ENCODE data around the gene CNTNAP2. TPM values are rescaled to one million over a fixed set of nuclear protein-coding genes. Genes with fewer than 3 reads are reported as not detected.

The CNTNAP2 gene
- total and polyA plus RNA-seq, 2 experiments from 2014 or later = not detected

- H3K79me2 ChIP-seq (ENCODE audit: insufficient read depth) = no peaks in the 10 kb centered on the region
- no peak overlapping the region for H3K27ac ChIP-seq
- H3K36me3 ChIP-seq (ENCODE audit: low read depth) = no peaks in the 10 kb centered on the region
- H3K9me3 ChIP-seq (ENCODE audit: low read depth) = no peaks in the 10 kb centered on the region
- 26 to 33% methylated on average over 6 of the region's 6 CpGs for WGBS, 2 experiments (ENCODE audit: low coverage in 1 of 2, low lambda C conversion rate in 2 of 2, missing lambda C conversion rate in 2 of 2)
- no peaks in the 10 kb centered on the region for H4K20me1 ChIP-seq (ENCODE audit: insufficient read depth)
- no peak overlapping the region for H3K4me2 ChIP-seq (ENCODE audit: unreplicated experiment)
- H3K27me3 ChIP-seq (replicated peaks; ENCODE audit: insufficient read depth) = no peaks in the 10 kb centered on the region
- H3F3A ChIP-seq (ENCODE audit: insufficient read depth) = no peaks in the 10 kb centered on the region
- H3K4me3 ChIP-seq = no peak overlapping the region
- H3K4me1 ChIP-seq (ENCODE audit: insufficient read depth) = no peaks in the 10 kb centered on the region
- H2AFZ ChIP-seq = no peak overlapping the region
- H3K9ac ChIP-seq = no peak overlapping the region
- DNase-seq = no peak
- H3K9me2 ChIP-seq (ENCODE audit: insufficient read depth) = no peaks in the 10 kb centered on the region
- TF ChIP-seq EZH2 (IDR thresholded peaks at IDR 0.05; ENCODE audit: insufficient read depth, poor library complexity, severe bottlenecking) (no peak), EZH2phosphoT487 (IDR thresholded peaks at IDR 0.05; ENCODE audit: insufficient read depth, low read depth) (no peak)
- in situ Hi-C loops (cut with MboI) = no loop called here
These were observed 1424.1 kb downstream of the CNTNAP2 start for GRCh38 chr7:147540743-147541142.

- Histone ChIP-seq H3K9me3 (ENCODE audit: low read depth) (no peaks in the 10 kb centered on the region), H3K4me3 (no peak overlapping the region), H3F3A (ENCODE audit: insufficient read depth) (no peaks in the 10 kb centered on the region), H3K9ac (no peak overlapping the region), H3K4me1 (ENCODE audit: insufficient read depth) (no peaks in the 10 kb centered on the region), H2AFZ (no peak overlapping the region), H4K20me1 (ENCODE audit: insufficient read depth) (no peaks in the 10 kb centered on the region), H3K27ac (no peak overlapping the region), H3K27me3 (replicated peaks; ENCODE audit: insufficient read depth) (no peaks in the 10 kb centered on the region), H3K79me2 (ENCODE audit: insufficient read depth) (no peaks in the 10 kb centered on the region), H3K36me3 (ENCODE audit: low read depth) (no peaks in the 10 kb centered on the region), H3K4me2 (ENCODE audit: unreplicated experiment) (no peak overlapping the region), H3K9me2 (ENCODE audit: insufficient read depth) (no peaks in the 10 kb centered on the region)
- in situ Hi-C loops (cut with MboI) = no loop called here
- DNase-seq = no peak
- 22 to 31% methylated on average over 4 of the region's 4 CpGs for WGBS, 2 experiments (ENCODE audit: low coverage in 1 of 2, low lambda C conversion rate in 2 of 2, missing lambda C conversion rate in 2 of 2)
- TF ChIP-seq EZH2 (IDR thresholded peaks at IDR 0.05; ENCODE audit: insufficient read depth, poor library complexity, severe bottlenecking) = no peak
- TF ChIP-seq EZH2phosphoT487 (IDR thresholded peaks at IDR 0.05; ENCODE audit: insufficient read depth, low read depth) = no peak
These were observed 1424.7 kb downstream of the CNTNAP2 start for GRCh38 chr7:147541261-147541660.

GRCh38 chr7:147547252-147547897 lies 1430.8 kb downstream of the CNTNAP2 start:
- no peak overlapping the region for H3K27ac ChIP-seq
- no peak overlapping the region for H3K4me3 ChIP-seq
- peak; percentile 17 for DNase-seq
- H3K9me2 ChIP-seq (ENCODE audit: insufficient read depth) = no peaks in the 10 kb centered on the region
- no peak overlapping the region for H3K4me2 ChIP-seq (ENCODE audit: unreplicated experiment)
- H3K4me1 ChIP-seq (ENCODE audit: insufficient read depth) = no peaks in the 10 kb centered on the region
- no peak overlapping the region for H3K9ac ChIP-seq
- no peak overlapping the region for H2AFZ ChIP-seq
- no peaks in the 10 kb centered on the region for H3K9me3 ChIP-seq (ENCODE audit: low read depth)
- H3F3A ChIP-seq (ENCODE audit: insufficient read depth) = no peaks in the 10 kb centered on the region
- H3K27me3 ChIP-seq (replicated peaks; ENCODE audit: insufficient read depth) = no peaks in the 10 kb centered on the region
- H3K36me3 ChIP-seq (ENCODE audit: low read depth) = no peaks in the 10 kb centered on the region
- 32 to 40% methylated on average over 6 of the region's 6 CpGs for WGBS, 2 experiments (ENCODE audit: low coverage in 1 of 2, low lambda C conversion rate in 2 of 2, missing lambda C conversion rate in 2 of 2)
- no peaks in the 10 kb centered on the region for H3K79me2 ChIP-seq (ENCODE audit: insufficient read depth)
- in situ Hi-C loops (cut with MboI) = no loop called here
- H4K20me1 ChIP-seq (ENCODE audit: insufficient read depth) = no peaks in the 10 kb centered on the region
- no peak for TF ChIP-seq EZH2 (IDR thresholded peaks at IDR 0.05; ENCODE audit: insufficient read depth, poor library complexity, severe bottlenecking)
- TF ChIP-seq EZH2phosphoT487 (IDR thresholded peaks at IDR 0.05; ENCODE audit: insufficient read depth, low read depth) = no peak

GRCh38 chr7:147556317-147556716 lies 1439.7 kb downstream of the CNTNAP2 start:
- Histone ChIP-seq H3K27ac (no peak overlapping the region), H3F3A (ENCODE audit: insufficient read depth) (no peaks in the 10 kb centered on the region), H4K20me1 (ENCODE audit: insufficient read depth) (no peaks in the 10 kb centered on the region), H2AFZ (no peak overlapping the region), H3K4me1 (ENCODE audit: insufficient read depth) (no peaks in the 10 kb centered on the region), H3K9me3 (ENCODE audit: low read depth) (no peaks in the 10 kb centered on the region), H3K36me3 (ENCODE audit: low read depth) (no peaks in the 10 kb centered on the region), H3K9ac (no peak overlapping the region), H3K4me2 (ENCODE audit: unreplicated experiment) (no peak overlapping the region), H3K9me2 (ENCODE audit: insufficient read depth) (no peaks in the 10 kb centered on the region), H3K27me3 (replicated peaks; ENCODE audit: insufficient read depth) (no peaks in the 10 kb centered on the region), H3K79me2 (ENCODE audit: insufficient read depth) (no peaks in the 10 kb centered on the region), H3K4me3 (no peak overlapping the region)
- DNase-seq = no peak
- in situ Hi-C loops (cut with MboI) = no loop called here
- no peak for TF ChIP-seq EZH2phosphoT487 (IDR thresholded peaks at IDR 0.05; ENCODE audit: insufficient read depth, low read depth)

- TF ChIP-seq EZH2phosphoT487 (IDR thresholded peaks at IDR 0.05; ENCODE audit: insufficient read depth, low read depth) = no peak
- TF ChIP-seq EZH2 (IDR thresholded peaks at IDR 0.05; ENCODE audit: insufficient read depth, poor library complexity, severe bottlenecking) = no peak
- H2AFZ ChIP-seq = no peak overlapping the region
- H3K27me3 ChIP-seq (replicated peaks; ENCODE audit: insufficient read depth) = no peaks in the 10 kb centered on the region
- H4K20me1 ChIP-seq (ENCODE audit: insufficient read depth) = no peaks in the 10 kb centered on the region
- in situ Hi-C loops (cut with MboI) = no loop called here
- no peak overlapping the region for H3K9ac ChIP-seq
- no peak overlapping the region for H3K27ac ChIP-seq
- no peaks in the 10 kb centered on the region for H3K79me2 ChIP-seq (ENCODE audit: insufficient read depth)
- 18 to 20% methylated on average over 1 of the region's 1 CpG for WGBS, 2 experiments (ENCODE audit: low coverage in 1 of 2, low lambda C conversion rate in 2 of 2, missing lambda C conversion rate in 2 of 2)
- H3K9me2 ChIP-seq (ENCODE audit: insufficient read depth) = no peaks in the 10 kb centered on the region
- H3K4me2 ChIP-seq (ENCODE audit: unreplicated experiment) = no peak overlapping the region
- H3K36me3 ChIP-seq (ENCODE audit: low read depth) = no peaks in the 10 kb centered on the region
- H3K4me1 ChIP-seq (ENCODE audit: insufficient read depth) = no peaks in the 10 kb centered on the region
- DNase-seq = no peak
- H3F3A ChIP-seq (ENCODE audit: insufficient read depth) = no peaks in the 10 kb centered on the region
- no peak overlapping the region for H3K4me3 ChIP-seq
- peaks cover 2% of the 10 kb centered on the region for H3K9me3 ChIP-seq (ENCODE audit: low read depth)
These were observed 1447.1 kb downstream of the CNTNAP2 start for GRCh38 chr7:147563669-147564068.

Measured in GM23248 (cell line).